Nephron progenitor cell (in vitro differentiated cells): ENCODE data around the gene TEKT5.

Source experiments
- DNase-seq: peaks from one replicate; pipeline ENCODE4 v3.0.0; 2021
- H3K27ac Mint-ChIP-seq: 2 replicates; pipeline ENCODE4 v1.8.0; 2021; ENCODE audit warnings: mild to moderate bottlenecking, moderate library complexity, mixed read lengths
- H3K27me3 Mint-ChIP-seq: 2 replicates; pipeline ENCODE4 v1.8.0; 2021; ENCODE audit warnings: mild to moderate bottlenecking, low read depth, mixed read lengths; ENCODE audit not compliant: poor library complexity
- H3K36me3 Mint-ChIP-seq: 2 replicates; pipeline ENCODE4 v1.8.0; 2021; ENCODE audit warnings: low read depth, mixed read lengths
- H3K4me1 Mint-ChIP-seq: 2 replicates; pipeline ENCODE4 v1.8.0; 2021; ENCODE audit warnings: mixed read lengths
- H3K4me3 Mint-ChIP-seq: 2 replicates; pipeline ENCODE4 v1.8.0; 2021; ENCODE audit warnings: mild to moderate bottlenecking, moderate library complexity, mixed read lengths
- H3K9me3 Mint-ChIP-seq: 2 replicates; pipeline ENCODE4 v1.8.0; 2021; ENCODE audit warnings: mild to moderate bottlenecking, moderate library complexity, mixed read lengths
- CTCF ChIP-seq: fragments of 200-600 bp; sonication (generic); IDR thresholded peaks from 2 replicates; pipeline ENCODE4 v1.5.0; 2021; ENCODE audit warnings: antibody characterized with exemption

TEKT5 gene

GRCh38 chr16:10675216-10675615 is 19.5 kb downstream of the TEKT5 start:
- Mint-ChIP-seq H3K9me3 (peaks cover 11% of the 10 kb centered on the region), H3K36me3 (no peaks in the 10 kb centered on the region), H3K4me1 (peaks cover 33% of the 10 kb centered on the region), H3K27me3 (peaks cover 28% of the 10 kb centered on the region), H3K4me3 (no peak overlapping the region), H3K27ac (no peak overlapping the region)
- TF ChIP-seq CTCF, result no peak
- no peak for DNase-seq

GRCh38 chr16:10671729-10672128 is 23.0 kb downstream of the TEKT5 start:
- Mint-ChIP-seq H3K4me1 (peaks cover 10% of the 10 kb centered on the region), H3K27me3 (peaks cover 22% of the 10 kb centered on the region), H3K36me3 (no peaks in the 10 kb centered on the region), H3K27ac (no peak overlapping the region), H3K9me3 (peaks cover 7% of the 10 kb centered on the region), H3K4me3 (no peak overlapping the region)
- TF ChIP-seq CTCF, result no peak
- no peak for DNase-seq

GRCh38 chr16:10669791-10670190 is 24.9 kb downstream of the TEKT5 start:
- no peak overlapping the region for H3K4me3 Mint-ChIP-seq
- DNase-seq, result no peak
- H3K27me3 Mint-ChIP-seq, result peaks cover 14% of the 10 kb centered on the region
- no peak overlapping the region for H3K27ac Mint-ChIP-seq
- peaks cover 7% of the 10 kb centered on the region for H3K4me1 Mint-ChIP-seq
- no peak for TF ChIP-seq CTCF
- peaks cover 5% of the 10 kb centered on the region for H3K9me3 Mint-ChIP-seq
- H3K36me3 Mint-ChIP-seq, result no peaks in the 10 kb centered on the region

- DNase-seq, result peak; percentile 26
- Mint-ChIP-seq H3K27ac (no peak overlapping the region), H3K4me3 (no peak overlapping the region), H3K27me3 (peaks cover 7% of the 10 kb centered on the region), H3K36me3 (no peaks in the 10 kb centered on the region), H3K9me3 (peaks cover 5% of the 10 kb centered on the region), H3K4me1 (peaks cover 7% of the 10 kb centered on the region)
- peak; percentile 33 for TF ChIP-seq CTCF
Observed at GRCh38 chr16:10668322-10669045, 26.2 kb downstream of the TEKT5 start.

GRCh38 chr16:10667239-10667638 is 27.5 kb downstream of the TEKT5 start:
- no peak for DNase-seq
- H3K27me3 Mint-ChIP-seq, result no peaks in the 10 kb centered on the region
- H3K9me3 Mint-ChIP-seq, result peaks cover 11% of the 10 kb centered on the region
- no peaks in the 10 kb centered on the region for H3K36me3 Mint-ChIP-seq
- H3K27ac Mint-ChIP-seq, result no peak overlapping the region
- peaks cover 7% of the 10 kb centered on the region for H3K4me1 Mint-ChIP-seq
- no peak for TF ChIP-seq CTCF
- no peak overlapping the region for H3K4me3 Mint-ChIP-seq

- peak overlapping the region; percentile 40 for H3K27ac Mint-ChIP-seq
- peaks cover under 1% of the 10 kb centered on the region for H3K4me1 Mint-ChIP-seq
- no peaks in the 10 kb centered on the region for H3K36me3 Mint-ChIP-seq
- H3K4me3 Mint-ChIP-seq, result no peak overlapping the region
- no peak for TF ChIP-seq CTCF
- no peak for DNase-seq
- H3K9me3 Mint-ChIP-seq, result peaks cover 15% of the 10 kb centered on the region
- H3K27me3 Mint-ChIP-seq, result no peaks in the 10 kb centered on the region
Observed at GRCh38 chr16:10666291-10666690, 28.4 kb downstream of the TEKT5 start.
